ENCODE measurements around the gene FSTL4. TPM values are rescaled to one million over a fixed set of nuclear protein-coding genes. Genes with fewer than 3 reads are reported as not detected.

FSTL4 gene
- total and polyA plus RNA-seq, 2 of the 13 experiments (the other 11 are each of a cell fraction or from before 2014, with no cell fraction given) = 2.1 to 3.0 TPM

DNA sequence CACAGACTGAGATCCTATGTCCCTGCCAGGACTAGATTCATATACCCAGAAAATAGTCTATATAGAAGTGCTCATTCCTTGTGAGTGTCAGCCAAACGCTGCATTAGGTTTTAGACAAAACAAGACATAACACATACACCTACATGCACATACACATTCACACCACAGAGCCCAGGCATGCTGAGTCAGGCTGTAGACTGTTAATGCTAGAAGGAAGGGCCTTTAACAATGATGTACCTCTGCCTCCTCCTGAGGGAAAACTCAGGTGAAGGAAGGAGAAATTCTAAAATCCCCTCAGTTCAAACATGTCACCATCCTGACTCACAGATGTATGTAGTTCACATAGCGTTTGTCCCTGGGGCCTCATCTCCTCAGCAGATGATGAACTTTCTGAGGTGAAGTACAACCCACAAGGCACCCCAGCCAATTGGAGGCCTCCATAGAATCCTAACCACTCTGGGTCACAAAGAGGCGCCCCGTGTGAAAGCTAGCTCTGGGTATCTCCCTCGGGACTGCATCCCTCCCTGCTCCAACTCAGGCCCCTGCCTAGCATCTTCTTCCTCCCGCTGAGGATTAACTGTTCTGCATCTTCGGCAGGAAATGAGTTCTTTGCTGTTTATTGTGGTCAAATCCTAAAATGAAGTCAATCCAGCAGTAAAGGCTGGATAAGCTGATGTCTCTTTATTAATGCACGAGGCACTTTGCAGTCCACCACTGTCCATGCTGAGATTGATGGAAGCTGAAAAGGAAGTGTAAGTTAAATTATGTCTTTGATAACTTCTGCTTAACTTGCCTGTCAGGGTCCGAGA, 40.8 kb upstream of the FSTL4 start:
- Histone ChIP-seq H3K4me1 (ENCODE audit: insufficient read depth, low read length) (no peaks in the 10 kb centered on the region), H3K9ac (ENCODE audit: insufficient read depth, low read depth, low read length) (no peak overlapping the region), H3K27ac (ENCODE audit: extremely low read length, insufficient read depth, low read length) (no peak overlapping the region), H3K4me2 (ENCODE audit: low read depth, low read length) (no peak overlapping the region), H4K20me1 (ENCODE audit: insufficient read depth, low read length) (no peaks in the 10 kb centered on the region; the same call in 1 of the 2 replicates), H3K79me2 (ENCODE audit: insufficient read depth, low read length) (no peaks in the 10 kb centered on the region), H3K27me3 (ENCODE audit: control insufficient read depth in 1 of 2, insufficient read depth in 2 of 2, low read length in 2 of 2) (no peaks in the 10 kb centered on the region), H3K4me3 (replicated peaks in 1 of 3; ENCODE audit: insufficient read depth in 1 of 3, low read depth in 2 of 3, low read length in 3 of 3) (no peak overlapping the region), H3K9me3 (ENCODE audit: low read length) (no peaks in the 10 kb centered on the region), H2AFZ (ENCODE audit: low read length) (no peak overlapping the region), H3K36me3 (replicated peaks in 1 of 2; ENCODE audit: control insufficient read depth in 1 of 2, insufficient read depth in 2 of 2, low read length in 2 of 2) (no peaks in the 10 kb centered on the region)
- no peak for TF ChIP-seq SMAD9 (CRISPR knock-in tag; IDR thresholded peaks at IDR 0.05)
- TF ChIP-seq, protein P1, sequence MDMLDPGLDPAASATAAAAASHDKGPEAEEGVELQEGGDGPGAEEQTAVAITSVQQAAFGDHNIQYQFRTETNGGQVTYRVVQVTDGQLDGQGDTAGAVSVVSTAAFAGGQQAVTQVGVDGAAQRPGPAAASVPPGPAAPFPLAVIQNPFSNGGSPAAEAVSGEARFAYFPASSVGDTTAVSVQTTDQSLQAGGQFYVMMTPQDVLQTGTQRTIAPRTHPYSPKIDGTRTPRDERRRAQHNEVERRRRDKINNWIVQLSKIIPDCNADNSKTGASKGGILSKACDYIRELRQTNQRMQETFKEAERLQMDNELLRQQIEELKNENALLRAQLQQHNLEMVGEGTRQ (IDR thresholded peaks at IDR 0.05; ENCODE audit: low read depth, low read length) = no peak
- TF ChIP-seq, protein P1 (CRISPR knock-in tag; IDR thresholded peaks at IDR 0.05; ENCODE audit: borderline replicate concordance) = no peak
- no peak for TF ChIP-seq MIER2 (CRISPR knock-in tag; IDR thresholded peaks at IDR 0.05)
- TF ChIP-seq ZNF629 (CRISPR knock-in tag; conservative IDR thresholded peaks at IDR 0.05) = no peak
- no peak for TF ChIP-seq ATF7 (IDR thresholded peaks at IDR 0.05)
- TF ChIP-seq ATF7 (CRISPR knock-in tag; IDR thresholded peaks at IDR 0.05) = no peak
- no peak for TF ChIP-seq TEAD2 (CRISPR knock-in tag; IDR thresholded peaks at IDR 0.05)
- ATAC-seq (no peak), DNase-seq (ENCODE audit: low spot score) (no peak), FAIRE-seq (no peak)
- ChIA-PET CTCF (ENCODE audit: low intra/inter-chr PET ratio, low total read pairs) (no interaction called here), POLR2A (no interaction called here)
- no TSS peak for BruUV-seq (replicated peaks)
- intact Hi-C loops (cut with micrococcal nuclease; ENCODE audit: unreplicated experiment) (no loop called here), in situ Hi-C loops (cut with HindIII; ENCODE audit: extremely low pct_ligation_motif_present, low pct_unique_long_range_greater_than_20kb) (no loop called here)
- 0% methylated on average over 9 of the region's 9 CpGs for WGBS (ENCODE audit: low lambda C conversion rate)

Measured in HepG2 (cell line).